Fibroblast of lung (primary cell): ENCODE results near the gene EMILIN2.

Source experiments
- EZH2 ChIP-seq: IDR thresholded peaks from 2 replicates; pipeline ENCODE4 v1.5.1; 2012; ENCODE audit warnings: low read length, control low read depth, mild to moderate bottlenecking; ENCODE audit errors: missing control alignments
- TF ChIP-seq, protein P1 (sequence below), 2 donors: IDR thresholded peaks in 1 of 2; conservative IDR thresholded peaks in 1 of 2; 1 replicate in 1 of 2; 2 replicates in 1 of 2; pipeline ENCODE4 v1.5.1; 2011 to 2012; ENCODE audit warnings: low read length in 2 of 2, control low read depth in 1 of 2, inconsistent platforms in 1 of 2, low read depth in 1 of 2, mild to moderate bottlenecking in 1 of 2

- TF ChIP-seq, protein P1, sequence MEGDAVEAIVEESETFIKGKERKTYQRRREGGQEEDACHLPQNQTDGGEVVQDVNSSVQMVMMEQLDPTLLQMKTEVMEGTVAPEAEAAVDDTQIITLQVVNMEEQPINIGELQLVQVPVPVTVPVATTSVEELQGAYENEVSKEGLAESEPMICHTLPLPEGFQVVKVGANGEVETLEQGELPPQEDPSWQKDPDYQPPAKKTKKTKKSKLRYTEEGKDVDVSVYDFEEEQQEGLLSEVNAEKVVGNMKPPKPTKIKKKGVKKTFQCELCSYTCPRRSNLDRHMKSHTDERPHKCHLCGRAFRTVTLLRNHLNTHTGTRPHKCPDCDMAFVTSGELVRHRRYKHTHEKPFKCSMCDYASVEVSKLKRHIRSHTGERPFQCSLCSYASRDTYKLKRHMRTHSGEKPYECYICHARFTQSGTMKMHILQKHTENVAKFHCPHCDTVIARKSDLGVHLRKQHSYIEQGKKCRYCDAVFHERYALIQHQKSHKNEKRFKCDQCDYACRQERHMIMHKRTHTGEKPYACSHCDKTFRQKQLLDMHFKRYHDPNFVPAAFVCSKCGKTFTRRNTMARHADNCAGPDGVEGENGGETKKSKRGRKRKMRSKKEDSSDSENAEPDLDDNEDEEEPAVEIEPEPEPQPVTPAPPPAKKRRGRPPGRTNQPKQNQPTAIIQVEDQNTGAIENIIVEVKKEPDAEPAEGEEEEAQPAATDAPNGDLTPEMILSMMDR (conservative IDR thresholded peaks at IDR 0.05 in 1 of 2, IDR thresholded peaks at IDR 0.05 in 1 of 2; ENCODE audit: low read depth in 1 of 2, low read length in 2 of 2): no peak
- no peak for TF ChIP-seq EZH2
Observed at GRCh38 chr18:2958819-2959298, 112.1 kb downstream of the EMILIN2 start.
